SU-DHL-6 (cell line): ENCODE data around the gene ANAPC2.

Source experiments
- H2AFZ ChIP-seq: fragments of 200-600 bp; sonication (generic); 2 replicates; pipeline ENCODE4 v1.6.1; 2014; ENCODE audit warnings: low read depth, mild to moderate bottlenecking, moderate library complexity, mixed read lengths, antibody characterized with exemption, low read length; ENCODE audit not compliant: severe bottlenecking
- H3F3A ChIP-seq: fragments of 200-600 bp; shearing (Covaris generic); 2 replicates; pipeline ENCODE4 v1.6.0; 2016; ENCODE audit warnings: antibody characterized with exemption, mild to moderate bottlenecking; ENCODE audit not compliant: insufficient read depth
- H3K27ac ChIP-seq: fragments of 200-600 bp; sonication (generic); 2 replicates; pipeline ENCODE4 v1.5.1; 2016; ENCODE audit warnings: low read depth, mild to moderate bottlenecking, low read length, moderate library complexity, mixed read lengths
- H3K27me3 ChIP-seq: fragments of 200-600 bp; sonication (generic), shearing (Covaris generic); 2 replicates; pipeline ENCODE4 v1.6.0; 2014; ENCODE audit warnings: mild to moderate bottlenecking, low read length
- H3K36me3 ChIP-seq: fragments of 200-600 bp; sonication (generic); 2 replicates; pipeline ENCODE4 v1.6.1; 2014; ENCODE audit warnings: mild to moderate bottlenecking, low read length, mixed read lengths
- H3K4me2 ChIP-seq: fragments of 300-600, 200-600 bp; shearing (Covaris generic), sonication (generic); 2 replicates; pipeline ENCODE4 v1.6.0; 2014; ENCODE audit warnings: low read length, low read depth, mild to moderate bottlenecking; ENCODE audit not compliant: poor library complexity, severe bottlenecking
- H3K4me3 ChIP-seq: fragments of 200-600 bp; sonication (generic); 2 replicates; pipeline ENCODE4 v1.5.1; 2014; ENCODE audit warnings: antibody characterized with exemption, low read length, mild to moderate bottlenecking, mixed read lengths; ENCODE audit not compliant: insufficient read depth, poor library complexity, severe bottlenecking
- H3K79me2 ChIP-seq: fragments of 200-600 bp; sonication (generic); 2 replicates; pipeline ENCODE4 v1.6.1; 2014; ENCODE audit warnings: mild to moderate bottlenecking, low read length, moderate library complexity; ENCODE audit not compliant: insufficient read depth
- H3K9ac ChIP-seq: fragments of 200-600 bp; sonication (generic); 2 replicates; pipeline ENCODE4 v1.7.0; 2014; ENCODE audit warnings: mild to moderate bottlenecking, low read length
- H3K9me2 ChIP-seq: fragments of 200-600 bp; sonication (generic); replicated peaks from 2 replicates; pipeline ENCODE4 v1.6.1; 2014; ENCODE audit warnings: low read length; ENCODE audit not compliant: insufficient read depth
- H3K9me3 ChIP-seq: fragments of 200-600 bp; sonication (generic); 2 replicates; pipeline ENCODE4 v1.6.1; 2014; ENCODE audit warnings: low read length, mixed read lengths; ENCODE audit not compliant: insufficient read depth
- H4K20me1 ChIP-seq: fragments of 200-600 bp; sonication (generic); 2 replicates; pipeline ENCODE4 v1.6.1; 2014; ENCODE audit warnings: low read depth, mild to moderate bottlenecking, antibody characterized with exemption, low read length, moderate library complexity, mixed read lengths
- CTCF ChIP-seq: fragments of 200-600 bp; sonication (generic); IDR thresholded peaks from one replicate; pipeline ENCODE4 v1.5.1; 2017; ENCODE audit warnings: antibody characterized with exemption, mild to moderate bottlenecking, low read length, moderate library complexity; ENCODE audit not compliant: insufficient read depth, poor library complexity, severe bottlenecking
- EZH2phosphoT487 ChIP-seq: fragments of 200-600 bp; sonication (generic), shearing (Covaris generic); conservative IDR thresholded peaks from 2 replicates; pipeline ENCODE4 v1.6.1; 2018; ENCODE audit warnings: mild to moderate bottlenecking, antibody characterized with exemption, low read length, moderate library complexity, mixed read lengths

The ANAPC2 gene

GRCh38 chr9:137172901-137173795 lies 15.2 kb downstream of the ANAPC2 start:
- no peak overlapping the region for H3K4me3 ChIP-seq
- no peak for TF ChIP-seq EZH2phosphoT487
- TF ChIP-seq CTCF, result no peak
- no peaks in the 10 kb centered on the region for H3K9me2 ChIP-seq
- no peak overlapping the region for H3K4me2 ChIP-seq
- no peaks in the 10 kb centered on the region for H3K9me3 ChIP-seq
- no peaks in the 10 kb centered on the region for H3F3A ChIP-seq
- no peaks in the 10 kb centered on the region for H3K79me2 ChIP-seq
- H4K20me1 ChIP-seq, result no peaks in the 10 kb centered on the region
- H2AFZ ChIP-seq, result no peak overlapping the region
- no peaks in the 10 kb centered on the region for H3K27me3 ChIP-seq
- H3K27ac ChIP-seq, result no peak overlapping the region
- no peaks in the 10 kb centered on the region for H3K36me3 ChIP-seq
- no peak overlapping the region for H3K9ac ChIP-seq

GRCh38 chr9:137171149-137171900 lies 17.0 kb downstream of the ANAPC2 start:
- Histone ChIP-seq H2AFZ (no peak overlapping the region), H3K27me3 (no peaks in the 10 kb centered on the region), H3K36me3 (no peaks in the 10 kb centered on the region), H4K20me1 (no peaks in the 10 kb centered on the region), H3F3A (no peaks in the 10 kb centered on the region), H3K9me2 (no peaks in the 10 kb centered on the region), H3K4me2 (no peak overlapping the region), H3K9ac (no peak overlapping the region), H3K4me3 (no peak overlapping the region), H3K9me3 (no peaks in the 10 kb centered on the region), H3K79me2 (no peaks in the 10 kb centered on the region), H3K27ac (no peak overlapping the region)
- no peak for TF ChIP-seq EZH2phosphoT487
- no peak for TF ChIP-seq CTCF

GRCh38 chr9:137170486-137171148 lies 17.7 kb downstream of the ANAPC2 start:
- Histone ChIP-seq H3K9me3 (no peaks in the 10 kb centered on the region), H3K4me3 (no peak overlapping the region), H3K36me3 (no peaks in the 10 kb centered on the region), H2AFZ (no peak overlapping the region), H3F3A (no peaks in the 10 kb centered on the region), H3K79me2 (no peaks in the 10 kb centered on the region), H3K27ac (no peak overlapping the region), H3K4me2 (no peak overlapping the region), H4K20me1 (no peaks in the 10 kb centered on the region), H3K9me2 (no peaks in the 10 kb centered on the region), H3K27me3 (no peaks in the 10 kb centered on the region), H3K9ac (no peak overlapping the region)
- TF ChIP-seq CTCF (no peak), EZH2phosphoT487 (no peak)
